Measurements from ENCODE around the gene JPH3. TPM values are rescaled to one million over a fixed set of nuclear protein-coding genes. Genes with fewer than 3 reads are reported as not detected.

JPH3 gene
- polyA plus RNA-seq, 1 experiment: not detected

DNA sequence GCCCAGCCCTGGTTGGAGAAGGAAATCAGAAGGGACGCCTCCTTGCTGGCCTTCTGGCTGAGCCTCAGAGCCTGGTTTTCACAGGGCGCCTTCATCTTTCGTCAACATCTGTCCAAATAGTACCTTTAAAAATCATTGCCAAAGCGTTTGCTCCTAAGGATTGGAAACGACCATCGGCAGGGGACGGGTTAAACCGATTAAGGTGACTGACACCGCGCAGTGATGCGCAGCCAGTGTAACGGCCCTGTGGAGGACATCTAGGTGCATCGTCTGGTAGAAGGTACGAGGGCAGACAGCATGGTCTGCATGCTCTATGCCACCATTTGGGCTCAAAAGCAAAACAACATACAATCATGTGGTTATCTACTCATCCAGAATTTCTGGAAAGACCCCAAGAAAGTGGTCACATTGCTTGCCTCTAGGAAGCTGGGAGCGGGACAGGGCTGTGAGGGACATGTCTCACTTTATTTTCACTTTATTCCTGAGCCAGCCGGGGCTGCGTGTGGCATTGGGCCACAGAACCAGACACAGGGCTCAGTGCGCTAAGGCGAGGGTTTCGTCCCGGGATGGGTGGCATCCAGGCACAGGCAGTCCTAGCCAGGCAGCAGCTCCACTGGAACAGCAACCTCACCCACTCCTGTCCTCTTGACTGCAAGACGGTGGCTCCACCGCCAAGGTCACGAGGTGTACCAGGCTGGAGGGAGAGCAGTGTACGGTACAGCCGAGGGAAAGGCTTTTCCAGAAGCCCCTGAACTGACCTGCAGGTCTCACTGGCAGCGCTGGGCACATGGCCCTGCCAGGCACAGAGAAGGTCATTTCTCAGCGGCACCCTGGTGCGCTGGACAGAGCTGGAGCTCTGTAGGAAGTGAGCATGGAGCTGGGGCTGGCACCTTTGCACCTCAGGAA lies 40.9 kb upstream of the JPH3 start:
- Histone ChIP-seq H3K4me3 (ENCODE audit: low read depth, low read length) (no peak overlapping the region), H3K27me3 (ENCODE audit: control insufficient read depth, insufficient read depth, low read length) (peaks cover 1% of the 10 kb centered on the region), H3K36me3 (ENCODE audit: control insufficient read depth, insufficient read depth, low read length) (no peaks in the 10 kb centered on the region)
- ChIA-PET CTCF (interaction anchor here (0.9 to 1.6 kb wide), 3 partner anchors 9 to 75 kb away, joined by 3 to 7 read pairs (median 5); no protein-coding TSS in a partner anchor), POLR2A (no interaction called here)
- no peak for DNase-seq (ENCODE audit: low read depth)
- no peak for TF ChIP-seq CTCF (IDR thresholded peaks at IDR 0.05; ENCODE audit: insufficient read depth, low read depth, low read length)

- peaks cover 1% of the 10 kb centered on the region for H3K27me3 ChIP-seq (ENCODE audit: control insufficient read depth, insufficient read depth, low read length)
- no peaks in the 10 kb centered on the region for H3K36me3 ChIP-seq (ENCODE audit: control insufficient read depth, insufficient read depth, low read length)
- TF ChIP-seq CTCF (IDR thresholded peaks at IDR 0.05; ENCODE audit: insufficient read depth, low read depth, low read length): no peak
- no peak overlapping the region for H3K4me3 ChIP-seq (ENCODE audit: low read depth, low read length)
- DNase-seq (ENCODE audit: low read depth): no peak
- CTCF ChIA-PET: interaction anchor here (1.0 to 1.6 kb wide), 2 partner anchors 9 kb away, joined by 7 read pairs; no protein-coding TSS in a partner anchor
- POLR2A ChIA-PET: no interaction called here
Measured at GRCh38 chr16:87562201-87562600, 40.1 kb upstream of the JPH3 start.

DNA sequence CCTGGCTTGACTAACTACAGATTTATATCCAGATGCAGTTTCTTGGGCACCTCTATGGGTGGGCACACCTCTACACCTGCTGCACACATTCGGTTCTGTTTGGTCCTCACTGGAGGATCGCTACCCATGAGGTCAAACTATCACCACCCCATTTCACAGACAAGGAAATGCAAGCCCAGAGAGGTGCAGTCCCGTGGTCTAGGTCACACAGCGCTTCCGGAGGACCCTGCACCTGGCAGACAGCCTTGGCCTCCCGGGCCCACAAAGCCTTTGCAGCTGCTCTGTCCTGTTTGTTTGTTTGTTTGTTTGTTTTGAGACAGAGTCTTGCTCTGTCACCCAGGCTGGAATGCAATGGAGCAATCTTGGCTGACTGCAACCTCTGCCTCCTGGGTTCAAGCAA lies 39.3 kb upstream of the JPH3 start:
- H3K27me3 ChIP-seq (ENCODE audit: control insufficient read depth, insufficient read depth, low read length): peaks cover 1% of the 10 kb centered on the region
- no peak overlapping the region for H3K4me3 ChIP-seq (ENCODE audit: low read depth, low read length)
- TF ChIP-seq CTCF (IDR thresholded peaks at IDR 0.05; ENCODE audit: insufficient read depth, low read depth, low read length): no peak
- no peak for DNase-seq (ENCODE audit: low read depth)
- ChIA-PET POLR2A (no interaction called here), CTCF (interaction anchor here (1.0 to 1.6 kb wide), 2 partner anchors 8 to 10 kb away, joined by 7 read pairs; no protein-coding TSS in a partner anchor)
- no peaks in the 10 kb centered on the region for H3K36me3 ChIP-seq (ENCODE audit: control insufficient read depth, insufficient read depth, low read length)

DNA sequence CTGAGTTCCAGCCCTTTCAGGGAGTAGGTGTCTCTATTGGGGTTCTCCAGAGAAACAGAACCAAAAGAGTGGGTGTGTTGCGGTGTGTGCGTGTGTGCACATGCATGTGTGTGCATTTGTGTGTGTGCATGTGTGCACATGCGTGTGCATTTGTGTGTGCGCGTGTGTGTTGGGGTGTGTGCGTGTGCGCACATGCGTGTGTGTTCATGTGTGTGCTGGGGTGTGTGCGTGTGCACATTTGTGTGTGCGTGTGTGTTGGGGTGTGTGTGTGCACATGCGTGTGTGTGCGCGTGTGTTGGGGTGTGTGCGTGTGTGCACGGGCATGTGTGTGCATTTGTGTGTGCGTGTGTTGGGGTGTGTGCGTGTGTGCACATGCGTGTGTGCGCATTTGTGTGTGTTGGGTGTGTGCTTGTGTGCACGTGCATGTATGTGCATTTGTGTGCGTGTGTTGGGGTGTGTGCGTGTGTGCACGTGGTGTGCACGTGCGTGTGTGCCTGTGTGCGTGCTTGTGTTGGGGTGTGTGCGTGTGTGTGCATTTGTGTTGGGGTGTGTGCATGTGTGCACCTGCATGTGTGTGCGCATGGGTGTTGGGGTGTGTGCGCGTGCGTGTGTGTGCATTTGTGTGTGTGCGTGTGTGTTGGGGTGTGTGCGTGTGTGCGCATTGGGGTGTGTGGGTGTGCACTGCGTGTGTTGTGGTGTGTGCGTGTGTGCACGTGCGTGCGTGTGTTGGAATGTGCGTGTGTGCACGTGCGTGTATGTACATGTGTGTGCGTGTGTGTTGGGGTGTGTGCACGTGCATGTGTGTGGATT lies 38.4 kb upstream of the JPH3 start:
- DNase-seq (ENCODE audit: low read depth): no peak
- Histone ChIP-seq H3K27me3 (ENCODE audit: control insufficient read depth, insufficient read depth, low read length) (peaks cover 1% of the 10 kb centered on the region), H3K4me3 (ENCODE audit: low read depth, low read length) (no peak overlapping the region), H3K36me3 (ENCODE audit: control insufficient read depth, insufficient read depth, low read length) (no peaks in the 10 kb centered on the region)
- TF ChIP-seq CTCF (IDR thresholded peaks at IDR 0.05; ENCODE audit: insufficient read depth, low read depth, low read length): no peak
- CTCF ChIA-PET: no interaction called here
- POLR2A ChIA-PET: no interaction called here

- peaks cover 1% of the 10 kb centered on the region for H3K27me3 ChIP-seq (ENCODE audit: control insufficient read depth, insufficient read depth, low read length)
- ChIA-PET CTCF (interaction anchor here (0.6 kb wide), 1 partner anchor 18 kb away, joined by 3 read pairs; no protein-coding TSS in a partner anchor), POLR2A (no interaction called here)
- no peak for DNase-seq (ENCODE audit: low read depth)
- TF ChIP-seq CTCF (IDR thresholded peaks at IDR 0.05; ENCODE audit: insufficient read depth, low read depth, low read length): no peak
- no peak overlapping the region for H3K4me3 ChIP-seq (ENCODE audit: low read depth, low read length)
- H3K36me3 ChIP-seq (ENCODE audit: control insufficient read depth, insufficient read depth, low read length): no peaks in the 10 kb centered on the region
Measured at GRCh38 chr16:87564524-87564778, 37.9 kb upstream of the JPH3 start.

Measured in BJ (cell line).